Measurements from ENCODE around the gene ARF5. TPM values are rescaled to one million over a fixed set of nuclear protein-coding genes. Genes with fewer than 3 reads are reported as not detected.

ARF5 gene
- total RNA-seq, 4 donors from 2014 or later, result 187 to 270 (median 237) TPM

- no peak for TF ChIP-seq POLR2A (IDR thresholded peaks at IDR 0.05)
- no peak for TF ChIP-seq CTCF (IDR thresholded peaks at IDR 0.05)
- WGBS, 2 donors, result 77 to 79% methylated on average over 5 of the region's 5 CpGs
- intact Hi-C loops (cut with DNase I; ENCODE audit: low total_unique reads), result no loop called here
Measured at GRCh38 chr7:127578036-127578684, 10.1 kb upstream of the ARF5 start.

GRCh38 chr7:127578711-127579275 lies 9.4 kb upstream of the ARF5 start:
- no peak for DNase-seq (ENCODE audit: low spot score in 2 of 2)
- intact Hi-C loops (cut with DNase I; ENCODE audit: low total_unique reads), result no loop called here
- H3K4me3 ChIP-seq (ENCODE audit: low read depth, poor library complexity, severe bottlenecking), result no peak overlapping the region
- 66 to 73% methylated on average over 4 of the region's 4 CpGs for WGBS, 2 donors
- TF ChIP-seq POLR2A (IDR thresholded peaks at IDR 0.05) (no peak), CTCF (IDR thresholded peaks at IDR 0.05) (no peak)

More at GRCh38 chr7:127578036-127578684, 10.1 kb upstream of the ARF5 start:
- no peak for DNase-seq (ENCODE audit: low spot score in 2 of 2)
- no peak overlapping the region for H3K4me3 ChIP-seq (ENCODE audit: low read depth, poor library complexity, severe bottlenecking)

GRCh38 chr7:127580612-127581011 lies 7.6 kb upstream of the ARF5 start:
- no peak overlapping the region for H3K4me3 ChIP-seq (ENCODE audit: low read depth, poor library complexity, severe bottlenecking)
- intact Hi-C loops (cut with DNase I; ENCODE audit: low total_unique reads), result no loop called here
- DNase-seq (ENCODE audit: low spot score in 2 of 2), result no peak
- no peak for TF ChIP-seq CTCF (IDR thresholded peaks at IDR 0.05)

- TF ChIP-seq CTCF (IDR thresholded peaks at IDR 0.05) (no peak), POLR2A (IDR thresholded peaks at IDR 0.05) (no peak)
- intact Hi-C loops (cut with DNase I; ENCODE audit: low total_unique reads), result no loop called here
- no peak for DNase-seq (ENCODE audit: low spot score in 2 of 2)
- 75 to 100% methylated on average over 1 of the region's 1 CpG for WGBS, 2 donors
- H3K4me3 ChIP-seq (ENCODE audit: low read depth, poor library complexity, severe bottlenecking), result no peak overlapping the region
Measured at GRCh38 chr7:127581716-127582115, 6.5 kb upstream of the ARF5 start.

GRCh38 chr7:127582361-127582760 lies 5.8 kb upstream of the ARF5 start:
- no peak for DNase-seq (ENCODE audit: low spot score in 2 of 2)
- intact Hi-C loops (cut with DNase I; ENCODE audit: low total_unique reads), result no loop called here
- no peak overlapping the region for H3K4me3 ChIP-seq (ENCODE audit: low read depth, poor library complexity, severe bottlenecking)
- TF ChIP-seq POLR2A (IDR thresholded peaks at IDR 0.05) (no peak), CTCF (IDR thresholded peaks at IDR 0.05) (no peak)
- WGBS, 2 donors, result 74 to 86% methylated on average over 12 to 14 of the region's 14 CpGs

- H3K4me3 ChIP-seq (ENCODE audit: low read depth, poor library complexity, severe bottlenecking), result peak overlapping the region; percentile 82
- 25 to 30% methylated on average over 12 of the region's 12 CpGs for WGBS, 2 donors
- DNase-seq (ENCODE audit: low spot score in 2 of 2), result no peak
- intact Hi-C loops (cut with DNase I; ENCODE audit: low total_unique reads), result no loop called here
- TF ChIP-seq POLR2A (IDR thresholded peaks at IDR 0.05) (no peak), CTCF (IDR thresholded peaks at IDR 0.05) (no peak)
Measured at GRCh38 chr7:127584648-127585043, 3.6 kb upstream of the ARF5 start.
